Putamen (tissue), 1 donor: ENCODE data around the gene BCAT1.
A peak's percentile ranks its signal among the peaks of the same experiment; 100 is the strongest.

Source experiments
- DNase-seq: peaks from one replicate; pipeline ENCODE4 v3.0.0-alpha.2; 2016; ENCODE audit warnings: low spot score

The BCAT1 gene, protein sequence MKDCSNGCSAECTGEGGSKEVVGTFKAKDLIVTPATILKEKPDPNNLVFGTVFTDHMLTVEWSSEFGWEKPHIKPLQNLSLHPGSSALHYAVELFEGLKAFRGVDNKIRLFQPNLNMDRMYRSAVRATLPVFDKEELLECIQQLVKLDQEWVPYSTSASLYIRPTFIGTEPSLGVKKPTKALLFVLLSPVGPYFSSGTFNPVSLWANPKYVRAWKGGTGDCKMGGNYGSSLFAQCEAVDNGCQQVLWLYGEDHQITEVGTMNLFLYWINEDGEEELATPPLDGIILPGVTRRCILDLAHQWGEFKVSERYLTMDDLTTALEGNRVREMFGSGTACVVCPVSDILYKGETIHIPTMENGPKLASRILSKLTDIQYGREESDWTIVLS

DNA sequence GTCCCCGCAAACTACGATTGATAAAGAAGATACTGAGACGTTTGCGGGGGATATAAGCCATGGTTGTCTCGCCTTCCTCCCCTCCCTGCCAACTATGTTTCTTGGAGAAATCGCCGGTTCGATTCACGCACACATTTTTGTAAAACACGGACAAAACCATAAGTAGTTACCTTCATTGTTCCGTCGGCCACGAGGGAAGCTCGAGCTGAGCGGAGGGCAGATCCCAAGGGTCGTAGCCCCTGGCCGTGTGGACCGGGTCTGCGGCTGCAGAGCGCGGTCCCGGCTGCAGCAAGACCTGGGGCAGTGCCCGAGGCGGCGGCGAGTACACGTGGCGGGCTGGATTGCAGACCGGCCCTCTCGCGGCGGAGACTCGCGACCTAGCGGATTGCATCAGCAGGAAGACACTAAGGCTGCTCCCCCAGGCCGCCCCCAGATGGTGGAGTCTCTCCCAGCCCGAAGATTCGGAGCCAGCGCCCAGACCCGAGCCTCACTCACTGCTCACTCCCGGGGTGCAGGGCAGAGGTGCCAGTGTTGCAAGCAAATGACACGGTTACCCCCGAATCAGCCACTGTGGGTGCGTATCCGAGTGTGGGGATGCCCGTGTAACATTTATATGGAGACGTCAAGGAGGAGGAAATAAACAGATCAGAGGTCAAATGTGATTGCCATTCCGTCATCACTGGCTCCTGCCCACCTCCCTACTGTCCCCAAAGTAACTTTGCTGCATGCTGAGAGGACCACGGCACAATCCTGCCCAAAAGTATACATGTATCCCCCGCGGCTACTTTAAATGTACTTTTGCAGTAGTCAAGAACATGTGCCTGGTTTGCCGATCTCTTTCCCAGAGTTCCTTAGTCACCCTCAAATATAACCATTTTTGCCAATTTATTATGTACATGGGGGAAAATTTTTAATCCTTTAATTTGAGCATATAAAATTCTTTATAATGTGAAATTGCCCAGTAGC lies at the start of gene BCAT1:
Gene BCAT1, minus strand, starts transcription at position 345 of the 966 bp plus-strand sequence. Its CDS starts 169 bp downstream, at position 176.
- peak; percentile 32 for DNase-seq

DNA sequence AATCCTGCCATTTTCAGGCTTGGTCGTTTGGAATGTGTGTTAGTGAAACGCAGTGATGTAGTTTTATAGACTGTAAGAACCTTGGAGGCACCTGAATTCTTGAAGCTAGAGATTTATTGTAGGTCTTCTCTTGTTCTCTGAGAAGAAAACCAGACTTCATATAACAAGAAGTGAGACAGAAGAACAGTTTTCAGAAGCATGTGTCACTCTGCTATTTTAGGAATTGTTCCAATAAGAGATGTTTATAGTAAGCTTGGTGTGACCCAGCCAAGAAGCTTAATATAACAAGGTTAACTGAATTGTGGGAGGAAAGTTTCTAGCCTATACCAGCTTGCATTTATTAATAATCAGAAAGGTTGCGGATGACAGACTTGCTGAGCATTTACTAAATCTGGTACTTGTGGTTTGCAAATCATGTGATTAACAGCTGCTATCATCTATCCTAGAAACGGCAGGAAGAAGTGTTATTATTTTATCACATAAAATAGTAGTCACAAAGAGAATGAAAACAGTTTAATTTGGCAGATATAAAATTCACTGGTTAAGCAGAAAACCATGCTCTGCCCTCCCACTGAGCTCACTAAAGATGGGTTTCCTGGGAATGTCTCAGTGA lies 49.2 kb upstream of the BCAT1 start:
- DNase-seq, result peak; percentile 24

DNA sequence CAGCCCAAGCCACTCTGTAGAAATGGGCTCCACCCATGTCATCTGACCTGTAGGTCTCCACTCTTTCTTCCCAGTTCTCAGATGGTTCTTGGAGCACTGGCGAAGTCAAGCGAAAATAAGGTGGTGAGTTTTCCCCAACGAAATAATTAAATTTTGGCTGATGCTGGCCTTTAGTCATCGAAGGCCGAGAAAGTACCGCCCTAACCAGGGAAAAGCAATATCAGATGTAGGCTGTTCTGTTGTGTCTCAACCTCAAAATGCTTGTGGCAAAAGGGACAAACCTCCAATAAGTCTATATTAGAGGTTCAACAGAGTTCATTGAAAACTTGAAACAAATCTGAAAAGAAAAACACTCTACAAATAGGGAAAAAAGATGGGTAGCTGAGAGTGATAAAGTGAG lies 48.6 kb upstream of the BCAT1 start:
- DNase-seq, result no peak

DNA sequence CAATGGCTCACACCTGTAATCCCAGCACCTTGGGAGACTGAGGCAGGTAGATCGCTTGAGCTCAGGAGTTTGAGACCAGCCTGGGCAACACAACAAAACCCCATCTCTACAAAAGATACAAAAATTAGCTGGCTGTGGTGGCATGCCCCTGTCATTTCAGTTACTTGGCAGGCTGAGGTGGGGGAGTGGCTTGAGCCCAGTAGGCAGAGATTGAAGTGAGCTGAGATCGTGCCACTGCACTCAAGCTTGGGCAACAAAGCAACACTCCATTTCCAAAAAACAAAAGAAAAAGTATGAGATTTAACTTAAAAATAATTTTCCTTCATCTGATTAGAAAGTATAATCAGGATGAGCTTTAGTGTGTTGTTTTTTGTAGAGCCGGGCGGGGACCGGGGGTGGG lies 47.9 kb upstream of the BCAT1 start:
- no peak for DNase-seq

DNA sequence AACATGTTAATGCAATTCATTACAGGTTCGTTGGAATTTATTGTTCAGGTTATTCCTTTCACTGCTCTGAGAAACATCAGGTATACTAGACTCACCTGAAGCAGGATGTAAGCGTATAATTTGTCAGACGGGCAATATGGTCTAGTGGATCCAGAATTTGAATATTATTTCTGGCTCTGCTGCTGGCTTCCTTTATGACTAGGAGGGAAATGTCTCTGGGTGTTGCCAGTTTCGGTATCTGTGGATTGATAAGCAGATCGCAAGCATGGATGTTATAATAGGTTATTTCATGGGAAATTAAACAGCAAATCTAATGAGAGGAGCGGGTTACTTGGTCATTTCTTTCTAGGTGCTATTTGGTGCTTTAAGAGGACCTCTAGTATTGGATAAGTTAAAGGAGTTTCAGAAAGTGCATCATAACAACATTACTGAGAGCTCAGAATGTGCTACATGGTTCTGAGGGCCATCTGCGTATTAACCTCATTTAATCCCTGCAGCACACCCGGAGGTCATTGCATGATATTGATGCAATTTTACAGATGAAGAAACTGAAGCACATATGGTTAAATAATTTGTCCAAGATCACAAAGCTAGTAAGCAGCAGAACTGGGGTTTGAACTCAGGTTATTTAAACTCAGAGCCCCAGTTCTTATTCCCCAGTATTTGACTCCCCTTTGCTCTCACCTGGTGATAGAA lies 47.3 kb upstream of the BCAT1 start:
- DNase-seq, result no peak

DNA sequence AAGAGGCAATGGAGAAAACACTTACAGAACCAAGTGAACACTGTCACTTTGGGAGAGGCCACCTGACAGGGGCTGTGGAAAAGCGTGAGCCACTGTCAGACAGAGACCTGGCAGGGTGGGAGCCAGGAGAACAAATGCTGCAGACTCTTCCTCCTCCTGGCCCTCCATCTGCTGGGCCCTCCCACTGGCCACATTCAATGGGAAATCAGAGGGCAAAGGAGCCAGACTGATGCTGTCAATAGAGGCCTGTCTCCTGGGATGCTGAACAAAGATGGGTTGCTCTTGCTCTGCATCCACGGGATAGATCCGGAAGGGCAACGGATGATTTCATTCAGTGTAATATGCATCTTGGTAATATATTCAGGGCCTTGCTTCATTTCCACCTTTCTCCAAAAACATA lies 44.9 kb upstream of the BCAT1 start:
- DNase-seq, result no peak

DNA sequence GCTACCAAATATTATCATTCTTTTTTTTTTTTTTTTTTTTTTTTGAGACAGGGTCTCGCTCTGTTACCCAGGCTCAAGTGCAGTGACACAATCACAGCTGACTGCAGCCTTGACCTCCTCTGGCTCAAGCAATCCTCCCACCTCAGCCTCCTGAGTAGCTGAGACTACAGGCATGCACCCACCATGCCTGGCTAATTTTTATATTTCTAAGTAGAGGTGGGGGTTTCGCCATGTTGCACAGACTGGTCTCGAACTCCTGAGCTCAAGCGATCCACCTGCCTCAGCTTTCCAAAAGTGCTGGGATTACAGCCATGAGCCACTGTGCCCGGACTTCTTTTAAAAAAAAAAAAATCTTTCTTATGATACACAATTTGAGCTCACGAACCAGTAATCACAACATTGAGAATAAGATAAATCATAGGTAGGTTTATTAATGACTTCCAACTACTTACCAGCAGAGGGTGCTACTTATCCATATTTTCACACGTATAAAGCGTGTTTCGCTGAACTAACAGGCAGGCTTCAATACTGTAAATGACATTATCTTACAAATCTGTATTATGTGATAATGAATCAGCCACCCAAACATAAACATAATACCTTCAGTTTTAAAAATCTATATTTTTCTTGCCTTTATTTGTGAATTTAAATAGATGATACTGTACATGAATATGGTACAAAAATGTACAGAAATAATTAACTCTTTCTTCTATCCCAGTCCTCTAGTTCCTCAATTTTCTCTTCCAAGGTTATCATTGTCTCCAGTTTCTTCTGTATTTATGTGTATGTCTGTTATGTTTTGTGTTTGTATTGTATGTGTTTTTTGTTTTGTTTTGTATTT lies 42.5 kb upstream of the BCAT1 start:
- peak; percentile 34 for DNase-seq

DNA sequence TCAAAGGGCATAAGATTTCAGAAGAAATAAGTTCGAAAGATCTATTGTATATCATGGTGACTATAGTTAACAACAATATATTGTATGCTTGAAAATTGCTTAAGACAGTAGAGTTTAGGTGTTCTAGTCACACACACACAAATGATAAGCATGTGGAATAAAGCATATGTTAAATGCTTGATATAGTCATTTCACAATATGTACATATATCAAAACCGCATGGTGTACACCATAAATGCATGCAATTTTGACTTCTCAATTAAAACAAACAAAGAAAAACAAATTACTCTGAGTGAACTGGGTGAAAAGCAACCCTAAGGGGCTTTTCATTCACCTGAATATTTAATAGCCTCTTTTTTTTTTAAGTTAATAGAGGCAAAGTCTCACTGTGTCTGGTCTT lies 40.3 kb upstream of the BCAT1 start:
- DNase-seq, result no peak

DNA sequence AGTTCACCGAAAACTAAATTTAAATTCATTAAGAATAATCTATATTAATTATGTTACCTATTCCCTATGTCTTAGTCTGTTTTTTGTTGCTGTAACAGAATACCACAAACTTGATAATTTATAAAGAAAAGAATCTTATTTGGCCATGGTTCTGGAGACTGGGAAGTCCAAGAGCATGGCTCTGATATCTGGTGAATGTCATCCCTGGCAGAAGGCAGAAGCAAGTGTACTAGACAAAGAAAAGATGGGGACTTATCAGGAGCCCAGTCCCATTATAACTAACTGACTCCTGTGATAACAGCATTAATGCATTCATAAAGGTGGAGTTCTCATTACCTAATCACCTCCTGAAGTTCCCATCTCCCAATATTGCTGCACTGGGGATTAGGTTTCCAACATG lies 33.3 kb upstream of the BCAT1 start:
- DNase-seq, result no peak

DNA sequence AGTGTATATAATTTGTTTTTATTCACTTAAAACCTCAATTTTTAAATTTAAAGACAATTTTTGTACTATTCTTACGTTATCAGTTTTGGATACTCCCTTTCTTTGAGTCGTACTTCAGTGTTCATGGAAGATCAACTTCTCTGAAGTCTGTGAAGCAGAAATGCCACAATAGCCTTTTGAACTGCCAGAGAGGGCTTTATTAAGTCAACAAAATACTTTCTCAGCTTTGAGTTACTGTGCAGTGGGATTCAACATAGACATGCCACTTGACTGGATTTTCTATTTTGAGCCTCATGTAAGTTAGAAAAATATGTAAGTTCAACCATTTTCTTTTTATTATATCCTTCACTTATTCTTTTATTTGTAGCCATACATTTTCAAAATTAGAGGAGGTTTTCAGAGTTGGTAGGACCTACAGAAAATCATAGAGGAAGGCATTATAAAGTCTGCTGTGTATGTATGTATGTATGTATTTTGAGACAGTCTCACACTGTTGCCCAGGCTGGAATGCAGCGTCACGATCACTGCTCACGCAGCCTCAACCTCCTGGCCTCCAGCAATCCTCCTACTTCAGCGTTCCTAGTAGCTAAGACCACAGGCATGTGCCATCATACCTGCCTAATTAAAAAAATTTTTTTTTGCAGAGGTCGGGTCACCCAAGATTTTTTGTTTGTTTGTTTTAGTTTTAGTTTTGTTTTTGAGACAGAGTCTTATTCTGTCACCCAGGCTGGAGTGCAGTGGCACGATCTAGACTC lies 31.3 kb upstream of the BCAT1 start:
- no peak for DNase-seq

DNA sequence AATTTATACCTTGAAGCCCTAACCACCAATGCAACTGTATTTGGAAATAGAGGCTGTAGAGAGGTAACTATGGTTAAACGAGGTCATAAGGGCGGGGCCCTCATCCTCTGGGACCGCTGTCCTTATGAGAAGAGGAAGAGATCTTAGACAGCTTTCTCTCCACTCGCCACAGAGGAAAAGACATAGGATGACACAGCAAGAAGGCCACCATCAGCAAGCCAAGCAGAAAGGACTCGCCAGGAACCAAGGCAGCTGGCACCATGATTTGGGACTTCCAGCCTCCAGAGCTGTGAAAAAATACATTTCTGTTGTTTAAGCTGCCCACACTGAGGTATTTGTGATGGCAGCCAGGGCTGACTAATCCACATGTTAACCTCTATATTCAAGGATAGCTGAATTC lies 30.4 kb upstream of the BCAT1 start:
- no peak for DNase-seq

DNA sequence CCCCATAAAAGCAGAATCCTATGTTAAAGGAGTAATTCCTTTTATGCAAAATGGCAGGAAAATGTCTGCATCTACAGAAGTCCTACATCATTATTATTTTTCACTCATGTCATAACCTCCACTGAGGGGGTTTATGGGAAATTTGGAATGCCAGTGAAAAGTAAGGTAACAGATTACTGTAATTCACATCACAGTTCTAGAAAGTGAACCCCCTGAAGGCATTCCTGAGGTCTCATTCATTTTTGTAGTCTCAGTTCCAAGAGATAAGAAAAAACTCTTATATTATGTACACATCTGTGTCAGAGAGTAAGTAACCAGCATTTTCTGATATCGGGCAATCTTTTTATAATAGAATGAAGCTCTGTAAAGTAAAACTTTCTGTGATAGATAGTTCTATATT lies 28.8 kb upstream of the BCAT1 start:
- no peak for DNase-seq

DNA sequence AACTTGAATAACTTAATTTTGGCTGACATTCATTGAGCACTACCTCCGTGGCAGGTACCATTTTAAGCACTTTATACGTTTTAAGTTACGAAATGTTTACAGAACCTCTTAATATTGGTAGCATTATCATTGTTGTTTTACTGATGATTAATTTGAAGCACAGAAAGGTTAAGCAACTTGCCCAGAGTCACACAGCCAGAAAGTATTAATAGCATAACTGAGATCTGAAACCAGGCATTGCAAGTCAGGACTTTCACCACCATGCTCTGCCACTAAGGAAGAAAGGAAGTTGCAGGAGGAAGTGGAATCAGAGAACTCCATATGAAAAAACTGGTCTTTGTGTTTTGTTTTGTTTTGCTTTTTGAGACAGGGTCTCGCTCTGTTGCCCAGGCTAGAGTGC lies 28.2 kb upstream of the BCAT1 start:
- DNase-seq, result no peak

DNA sequence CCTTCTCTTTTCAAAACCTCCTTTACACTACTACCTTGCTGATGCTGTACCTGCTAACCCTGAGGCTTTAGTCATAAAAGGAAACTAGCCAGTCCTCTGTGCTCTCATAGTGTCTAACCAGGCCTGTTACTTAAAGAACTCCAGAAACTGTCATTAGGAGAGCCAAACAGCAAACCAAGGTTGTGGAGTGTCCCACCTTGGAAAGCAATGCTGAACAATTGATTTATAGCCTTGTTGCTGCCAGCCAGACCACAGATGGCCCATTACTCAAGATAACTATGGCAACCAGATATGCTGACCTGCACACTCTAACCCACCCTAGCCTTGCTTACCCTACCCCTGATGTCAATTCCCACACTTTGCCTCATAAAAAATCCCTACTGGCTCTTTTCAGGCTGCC lies 26.5 kb upstream of the BCAT1 start:
- no peak for DNase-seq

DNA sequence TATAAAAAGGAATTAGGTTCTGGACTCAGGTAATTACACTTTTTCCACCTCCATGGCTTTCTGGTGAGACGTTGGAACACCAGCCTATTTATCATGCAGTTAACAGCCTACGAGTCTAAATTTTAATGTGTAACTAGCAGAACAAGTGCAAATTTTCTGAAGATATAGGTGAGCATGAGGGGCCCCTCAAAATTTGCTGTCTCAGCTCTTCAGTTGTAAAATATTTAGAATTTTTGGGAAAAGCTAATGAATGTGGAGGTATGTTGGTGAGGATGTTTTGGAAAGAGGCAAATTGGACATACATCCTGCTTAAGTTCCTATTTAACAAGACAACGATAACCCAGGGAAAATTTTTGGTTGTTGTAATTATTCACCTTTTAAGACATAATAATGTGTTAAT lies 25.3 kb upstream of the BCAT1 start:
- no peak for DNase-seq

DNA sequence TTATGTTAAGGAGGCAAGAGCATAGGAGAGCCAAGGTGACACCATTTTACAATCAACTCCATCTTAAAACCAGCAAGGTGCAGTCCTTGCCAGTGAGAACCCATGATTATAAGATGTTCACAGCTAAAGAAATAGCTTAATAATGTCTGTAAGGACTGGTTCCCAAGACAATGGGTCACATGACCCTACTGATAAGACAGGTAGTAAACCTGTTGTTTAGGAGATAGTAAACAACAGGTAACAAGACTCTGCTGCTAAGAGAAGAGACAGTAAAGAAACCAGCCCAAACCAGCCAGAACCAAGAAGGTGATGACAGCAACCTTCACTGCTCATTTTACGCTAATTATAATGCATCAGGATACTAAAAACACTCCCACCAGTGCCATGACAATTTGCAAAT lies 23.2 kb upstream of the BCAT1 start:
- DNase-seq, result no peak

DNA sequence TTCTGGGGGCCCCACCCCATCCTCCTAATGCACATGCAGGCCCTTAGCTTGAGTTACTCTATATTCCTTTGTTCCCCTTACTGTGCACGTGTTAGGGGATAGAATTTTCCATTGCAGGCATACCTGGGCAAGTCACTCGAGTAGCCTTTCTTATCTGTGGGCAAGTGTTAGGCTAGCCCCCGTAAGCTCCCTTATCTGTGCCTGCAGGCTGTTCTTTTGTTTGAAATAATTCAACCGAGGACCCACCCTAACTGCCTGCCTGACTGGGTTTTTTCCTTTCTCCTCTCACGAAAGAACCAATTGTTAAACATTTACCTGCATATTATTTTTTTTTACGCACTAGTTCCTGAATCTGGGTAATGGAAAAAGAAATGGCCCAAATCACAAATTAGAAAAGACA lies 21.3 kb upstream of the BCAT1 start:
- DNase-seq, result no peak

DNA sequence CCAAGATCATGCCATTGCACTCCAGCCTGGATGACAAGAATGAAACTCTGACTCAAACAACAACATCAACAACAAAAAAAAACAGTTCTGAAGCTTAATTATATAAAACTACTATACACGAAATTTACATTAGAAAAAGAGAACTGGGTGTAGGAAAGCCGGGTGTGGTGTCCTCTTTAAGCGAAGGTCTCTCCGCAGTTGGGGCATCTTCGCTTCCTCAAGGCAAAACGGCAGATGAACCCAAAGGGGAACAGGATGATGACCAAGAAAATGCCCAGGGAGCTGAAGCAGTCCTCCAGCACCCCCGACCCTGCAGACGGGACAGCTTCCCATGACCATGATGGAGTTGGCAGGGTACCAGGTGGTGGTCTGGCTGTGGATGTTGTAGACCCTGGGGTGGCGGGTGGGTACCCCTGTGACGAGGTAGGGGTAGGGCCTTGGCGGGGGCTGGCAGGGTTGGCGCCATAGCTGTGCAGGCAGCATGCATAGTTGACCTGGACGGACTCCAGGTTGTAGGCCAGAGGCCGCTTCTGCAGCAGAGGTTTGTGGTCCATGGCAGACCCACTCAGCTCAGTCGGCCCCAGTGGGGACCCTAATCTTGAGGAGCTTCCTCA lies 18.2 kb upstream of the BCAT1 start:
- no peak for DNase-seq

DNA sequence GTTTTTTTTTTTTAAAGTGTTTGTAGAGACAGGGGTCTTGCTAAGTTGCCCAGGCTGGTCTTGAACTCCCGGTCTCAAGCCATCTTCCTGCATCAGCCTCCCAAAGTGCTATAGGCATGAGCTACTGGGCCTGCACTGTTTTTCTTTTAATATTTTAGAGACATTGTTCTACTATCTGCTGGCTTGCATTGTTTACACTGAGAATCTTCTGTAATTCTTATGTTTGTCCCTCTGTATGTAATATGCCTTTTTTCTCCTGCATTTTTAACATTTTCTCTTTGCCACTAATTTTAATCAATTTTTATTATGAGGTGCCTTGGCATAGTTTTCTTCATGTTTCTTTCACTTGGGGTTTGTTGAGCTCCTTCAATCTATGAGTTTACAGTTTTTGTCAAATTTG lies 15.4 kb upstream of the BCAT1 start:
- no peak for DNase-seq
